Ectodermal cell (in vitro differentiated cells): ENCODE data around the gene FBXW8.

ENCODE experiments used
- H3K27ac ChIP-seq: 2 replicates; pipeline ENCODE4 v1.7.0; 2013; ENCODE audit warnings: mild to moderate bottlenecking, low read depth, low read length; ENCODE audit not compliant: insufficient read depth, poor library complexity, severe bottlenecking
- H3K27me3 ChIP-seq: 2 replicates; pipeline ENCODE4 v1.7.0; 2013; ENCODE audit warnings: mild to moderate bottlenecking, low read length; ENCODE audit not compliant: insufficient read depth, control insufficient read depth, poor library complexity, severe bottlenecking
- H3K36me3 ChIP-seq: one replicate; pipeline ENCODE4 v1.7.0; 2013; ENCODE audit warnings: low read length; ENCODE audit not compliant: control insufficient read depth, insufficient read depth
- H3K4me1 ChIP-seq: one replicate; pipeline ENCODE4 v1.7.0; 2013; ENCODE audit warnings: low read length; ENCODE audit not compliant: control insufficient read depth, insufficient read depth
- H3K4me3 ChIP-seq: 2 replicates; pipeline ENCODE4 v1.7.0; 2013; ENCODE audit warnings: low read depth, low read length, control low read depth; ENCODE audit not compliant: insufficient read depth
- H3K9me3 ChIP-seq: 2 replicates; pipeline ENCODE4 v1.7.0; 2013; ENCODE audit warnings: mild to moderate bottlenecking, low read length, moderate library complexity; ENCODE audit not compliant: control insufficient read depth
- WGBS, 2 experiments: methylation state at CpG; one replicate each; pipeline ENCODE4 v1.1.7; 2013; ENCODE audit warnings: missing lambda C conversion rate in 2 of 2; 5-methylcytosine and 5-hydroxymethylcytosine counted together

Gene FBXW8

DNA sequence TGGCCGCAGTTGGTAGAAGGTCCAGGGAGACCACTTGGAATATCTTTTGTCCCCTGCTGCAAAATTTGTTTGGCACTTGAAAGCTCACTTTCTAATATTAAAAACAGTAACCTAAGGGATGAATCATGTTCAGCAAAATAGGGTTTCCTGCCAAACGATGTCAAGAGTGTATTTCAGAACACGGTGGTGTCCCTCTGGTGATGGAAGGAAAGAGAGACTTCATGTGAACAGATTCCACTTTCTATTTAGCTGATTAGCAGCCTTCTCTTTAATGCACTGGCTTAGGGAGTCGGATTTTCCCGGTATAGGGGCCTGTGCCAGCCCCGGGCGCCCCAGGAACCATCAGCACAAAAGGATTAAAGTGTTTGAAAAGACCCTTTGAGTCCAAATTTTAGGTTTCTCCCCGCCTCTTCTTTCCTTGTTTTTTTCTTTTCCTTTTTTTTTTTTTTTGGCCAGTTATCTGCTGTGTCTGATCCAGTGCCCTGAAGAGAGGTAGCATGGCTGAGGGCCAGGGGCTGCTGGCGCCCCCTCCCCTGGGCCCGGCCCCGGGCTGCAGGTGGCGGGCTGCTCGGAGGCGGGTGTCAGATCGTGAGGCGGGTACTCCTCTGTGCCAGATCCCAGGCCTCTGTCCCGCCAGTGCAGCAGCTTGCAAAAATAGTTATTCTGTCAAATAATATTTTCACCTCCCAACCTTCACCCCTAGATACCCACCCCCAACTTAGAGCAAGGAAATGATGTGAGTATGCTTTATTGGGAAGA lies 100.1 kb downstream of the FBXW8 start:
- WGBS, 2 experiments = 87 to 91% methylated on average over 17 of the region's 17 CpGs
- Histone ChIP-seq H3K27me3 (no peaks in the 10 kb centered on the region), H3K36me3 (peaks cover 23% of the 10 kb centered on the region), H3K27ac (peak overlapping the region; percentile 27), H3K4me3 (no peak overlapping the region), H3K9me3 (no peaks in the 10 kb centered on the region), H3K4me1 (peaks cover 23% of the 10 kb centered on the region)

DNA sequence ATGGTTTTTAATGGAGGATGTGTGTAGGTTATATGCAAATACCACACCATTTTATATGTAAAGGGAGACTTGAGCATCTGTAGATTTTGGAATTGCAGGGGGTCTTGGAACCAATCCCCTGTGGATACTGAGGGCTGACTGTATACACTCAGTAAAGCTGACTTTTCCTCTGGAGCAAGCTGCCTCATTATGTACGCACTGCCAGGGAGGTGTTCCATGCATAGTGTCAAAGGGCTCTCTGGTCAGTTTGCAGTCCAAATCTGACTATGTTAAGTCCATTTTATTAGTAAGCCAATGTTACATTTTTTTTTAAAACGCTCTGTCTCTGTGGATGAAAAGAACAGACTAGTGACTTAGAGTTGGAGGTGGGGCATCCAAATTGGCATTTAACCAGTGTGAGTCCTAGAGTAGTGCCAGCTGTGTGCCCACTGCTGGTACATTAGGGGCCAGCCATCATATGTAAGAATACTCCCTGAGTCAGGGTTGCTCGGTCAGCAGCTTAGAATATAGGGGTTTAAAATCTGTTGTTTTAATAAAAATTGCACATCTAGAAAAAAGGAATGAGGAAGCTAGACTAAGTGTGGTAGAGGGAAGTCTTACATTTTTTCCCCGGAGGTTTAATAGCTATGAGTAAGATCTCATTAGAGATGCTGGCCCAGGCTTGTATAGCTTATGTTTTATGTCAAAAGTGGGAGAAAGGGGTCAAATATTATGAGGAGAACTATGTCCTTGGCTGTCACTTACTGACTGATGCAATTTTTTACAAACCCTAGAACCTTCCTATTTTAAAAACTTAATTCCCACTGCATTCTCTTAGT lies 101.4 kb downstream of the FBXW8 start:
- Histone ChIP-seq H3K27ac (no peak overlapping the region), H3K4me1 (peaks cover 23% of the 10 kb centered on the region), H3K27me3 (no peaks in the 10 kb centered on the region), H3K9me3 (no peaks in the 10 kb centered on the region), H3K36me3 (peaks cover 18% of the 10 kb centered on the region), H3K4me3 (no peak overlapping the region)
- 95 to 96% methylated on average over 4 of the region's 4 CpGs for WGBS, 2 experiments

DNA sequence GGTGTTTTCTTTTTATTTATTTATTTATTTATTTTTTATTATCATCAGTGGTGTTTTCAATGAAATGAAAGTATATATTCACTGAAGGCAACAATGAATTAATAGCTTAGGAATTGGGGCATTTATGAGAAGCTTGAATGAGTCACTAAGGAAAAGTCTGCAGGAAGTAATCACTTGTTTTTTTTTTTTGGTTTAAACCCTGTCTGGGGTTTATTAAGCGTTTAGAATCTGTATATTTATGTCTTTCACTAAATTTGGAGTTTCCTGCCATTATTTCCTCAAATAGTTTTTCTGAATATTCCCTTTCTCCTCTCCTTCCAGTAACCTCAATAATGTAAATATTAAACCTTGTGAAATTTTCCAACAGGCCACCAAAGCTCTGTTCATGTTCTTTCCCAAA lies 103.0 kb downstream of the FBXW8 start:
- Histone ChIP-seq H3K9me3 (no peaks in the 10 kb centered on the region), H3K4me3 (no peak overlapping the region), H3K27me3 (no peaks in the 10 kb centered on the region), H3K4me1 (peaks cover 23% of the 10 kb centered on the region), H3K27ac (no peak overlapping the region), H3K36me3 (peaks cover 18% of the 10 kb centered on the region)
- 100% methylated on average over 1 of the region's 1 CpG for WGBS, 2 experiments

DNA sequence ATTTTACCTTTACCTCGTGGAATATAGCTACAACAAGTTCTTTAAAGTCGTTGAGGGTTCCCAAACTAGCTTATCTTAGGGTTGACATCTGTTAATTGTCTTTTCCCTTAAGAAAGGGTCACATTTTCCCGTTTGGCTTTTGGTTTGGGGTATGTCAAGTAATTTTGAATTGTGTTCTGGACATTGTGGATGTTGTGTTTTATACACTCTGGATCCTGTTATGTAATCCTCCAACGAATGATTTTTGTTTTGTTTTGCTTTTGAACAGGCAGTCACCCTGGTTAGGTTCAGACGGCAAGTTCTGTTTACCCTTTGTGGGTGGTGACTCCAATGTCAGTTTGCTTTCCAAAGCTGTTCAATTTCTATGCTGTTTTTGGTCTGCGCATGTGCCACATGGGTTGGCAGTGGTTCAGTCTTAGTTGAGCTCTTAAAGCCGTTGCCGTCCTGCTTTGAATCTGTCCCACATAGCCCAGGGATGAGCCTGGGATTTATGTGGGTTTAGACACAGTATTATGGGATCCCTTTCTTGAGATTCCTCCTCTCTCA lies 103.7 kb downstream of the FBXW8 start:
- H3K27me3 ChIP-seq = no peaks in the 10 kb centered on the region
- WGBS, 2 experiments = 94 to 95% methylated on average over 8 of the region's 8 CpGs
- H3K36me3 ChIP-seq = peaks cover 18% of the 10 kb centered on the region
- H3K4me1 ChIP-seq = peaks cover 20% of the 10 kb centered on the region
- H3K27ac ChIP-seq = no peak overlapping the region
- H3K9me3 ChIP-seq = no peaks in the 10 kb centered on the region
- H3K4me3 ChIP-seq = no peak overlapping the region

DNA sequence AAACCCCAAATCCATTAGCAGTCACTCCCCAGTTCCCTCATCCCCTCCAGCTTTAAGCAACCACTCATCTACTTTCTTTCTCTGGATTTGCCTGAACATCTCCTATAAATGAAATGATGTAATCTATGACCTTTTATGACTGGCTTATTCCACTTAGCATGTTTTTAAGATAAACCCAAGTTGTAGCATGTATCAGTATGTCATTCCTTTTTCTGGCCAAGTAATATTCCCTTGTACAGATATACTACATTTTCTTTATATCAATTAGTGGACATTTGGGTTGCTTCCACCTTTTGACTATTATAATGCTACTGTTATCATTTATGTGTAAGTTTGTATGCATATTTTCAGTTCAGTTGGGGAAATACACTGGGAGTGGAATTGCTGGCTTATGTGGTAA lies 105.1 kb downstream of the FBXW8 start:
- H3K4me1 ChIP-seq = peaks cover 7% of the 10 kb centered on the region
- H3K4me3 ChIP-seq = no peak overlapping the region
- H3K9me3 ChIP-seq = no peaks in the 10 kb centered on the region
- H3K36me3 ChIP-seq = peaks cover 18% of the 10 kb centered on the region
- H3K27me3 ChIP-seq = no peaks in the 10 kb centered on the region
- no peak overlapping the region for H3K27ac ChIP-seq

DNA sequence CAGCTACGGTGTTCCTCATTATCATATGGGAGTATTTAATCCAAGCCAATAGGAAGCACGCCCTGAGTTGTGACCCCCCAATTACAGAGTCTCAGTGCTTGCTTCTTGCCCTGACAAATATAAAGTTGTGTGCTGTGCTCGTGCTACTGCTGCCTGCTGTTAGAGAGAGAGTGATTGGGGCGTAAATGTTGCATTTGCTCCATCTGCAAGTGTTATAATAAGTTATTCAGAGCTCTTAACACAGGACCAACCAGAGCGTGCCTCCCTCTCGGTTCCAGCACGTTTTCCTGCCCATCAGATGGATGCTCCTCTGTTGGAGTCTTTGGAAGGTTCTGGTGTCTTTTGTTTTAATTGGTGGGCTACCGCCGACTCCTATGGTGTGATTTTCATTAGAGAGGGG lies 107.1 kb downstream of the FBXW8 start:
- Histone ChIP-seq H3K27ac (no peak overlapping the region), H3K36me3 (peaks cover 18% of the 10 kb centered on the region), H3K4me1 (no peaks in the 10 kb centered on the region), H3K9me3 (no peaks in the 10 kb centered on the region), H3K27me3 (no peaks in the 10 kb centered on the region), H3K4me3 (no peak overlapping the region)
- WGBS, 2 experiments = 77 to 82% methylated on average over 7 to 9 of the region's 9 CpGs

DNA sequence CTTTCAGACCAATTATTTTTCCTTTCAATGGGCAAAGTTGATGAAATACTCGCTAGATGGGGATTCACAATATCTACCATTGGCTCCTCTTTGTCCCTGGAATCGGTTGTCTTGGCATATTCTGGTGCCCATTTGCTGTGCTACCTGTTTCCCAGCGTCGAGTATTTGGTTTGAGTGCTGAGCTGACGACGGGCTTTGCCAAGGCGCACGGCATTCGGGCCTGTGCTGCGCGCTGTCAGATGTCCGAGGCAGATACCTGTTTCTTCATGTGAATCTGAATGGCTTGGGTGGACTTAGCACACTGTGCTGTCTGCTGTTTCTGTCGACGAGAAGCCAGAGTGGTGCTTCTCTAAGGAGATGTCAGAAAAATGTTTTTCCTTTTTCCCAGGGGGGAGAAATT lies 107.5 kb downstream of the FBXW8 start:
- WGBS, 2 experiments = 94 to 97% methylated on average over 14 of the region's 14 CpGs
- peaks cover 18% of the 10 kb centered on the region for H3K36me3 ChIP-seq
- no peaks in the 10 kb centered on the region for H3K9me3 ChIP-seq
- H3K27me3 ChIP-seq = no peaks in the 10 kb centered on the region
- no peak overlapping the region for H3K27ac ChIP-seq
- H3K4me3 ChIP-seq = no peak overlapping the region
- H3K4me1 ChIP-seq = no peaks in the 10 kb centered on the region

DNA sequence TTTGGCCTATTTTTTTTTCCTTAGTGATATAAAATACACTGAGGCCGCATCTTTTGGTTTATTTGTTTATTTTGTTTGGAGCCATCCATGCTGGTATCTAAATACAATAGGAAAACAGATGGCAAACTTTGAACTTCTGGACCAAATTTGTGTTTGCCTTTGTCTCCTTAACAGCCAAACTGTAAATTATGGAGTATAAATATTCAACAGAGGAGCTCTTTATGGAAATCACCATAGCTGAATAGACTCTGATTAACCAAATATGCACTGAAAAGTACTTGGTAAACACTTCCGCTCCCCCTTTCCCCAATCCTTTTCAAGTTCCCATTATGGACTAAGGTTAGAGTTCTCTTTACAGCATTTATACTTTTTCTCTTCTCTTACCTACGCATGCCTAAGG lies 107.9 kb downstream of the FBXW8 start:
- peaks cover 18% of the 10 kb centered on the region for H3K36me3 ChIP-seq
- 96 to 98% methylated on average over 2 to 3 of the region's 3 CpGs for WGBS, 2 experiments
- H3K4me1 ChIP-seq = no peaks in the 10 kb centered on the region
- H3K27ac ChIP-seq = no peak overlapping the region
- H3K4me3 ChIP-seq = no peak overlapping the region
- no peaks in the 10 kb centered on the region for H3K27me3 ChIP-seq
- H3K9me3 ChIP-seq = no peaks in the 10 kb centered on the region

DNA sequence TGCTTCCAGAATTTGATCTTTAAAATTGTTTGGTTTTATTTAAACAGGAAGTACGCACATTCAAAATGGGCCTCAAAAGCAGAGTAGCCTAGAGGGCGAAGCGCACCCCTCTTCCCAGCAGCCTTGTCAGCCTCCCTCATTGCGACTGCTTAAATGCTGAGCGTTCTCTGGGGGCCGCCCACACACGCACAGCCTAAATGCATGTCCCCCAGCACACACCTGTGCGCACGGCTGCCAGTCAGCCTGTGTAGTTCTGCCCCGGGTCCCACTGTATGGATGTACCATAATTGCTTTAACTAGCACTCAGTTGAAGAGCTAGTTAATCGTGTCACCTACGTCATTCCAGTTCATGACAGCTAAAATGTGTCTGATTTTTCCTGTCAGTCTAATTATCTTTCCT lies 109.1 kb downstream of the FBXW8 start:
- WGBS, 2 experiments = 93 to 98% methylated on average over 12 of the region's 12 CpGs
- H3K27ac ChIP-seq = no peak overlapping the region
- H3K4me1 ChIP-seq = no peaks in the 10 kb centered on the region
- peaks cover 12% of the 10 kb centered on the region for H3K36me3 ChIP-seq
- no peak overlapping the region for H3K4me3 ChIP-seq
- no peaks in the 10 kb centered on the region for H3K27me3 ChIP-seq
- no peaks in the 10 kb centered on the region for H3K9me3 ChIP-seq

DNA sequence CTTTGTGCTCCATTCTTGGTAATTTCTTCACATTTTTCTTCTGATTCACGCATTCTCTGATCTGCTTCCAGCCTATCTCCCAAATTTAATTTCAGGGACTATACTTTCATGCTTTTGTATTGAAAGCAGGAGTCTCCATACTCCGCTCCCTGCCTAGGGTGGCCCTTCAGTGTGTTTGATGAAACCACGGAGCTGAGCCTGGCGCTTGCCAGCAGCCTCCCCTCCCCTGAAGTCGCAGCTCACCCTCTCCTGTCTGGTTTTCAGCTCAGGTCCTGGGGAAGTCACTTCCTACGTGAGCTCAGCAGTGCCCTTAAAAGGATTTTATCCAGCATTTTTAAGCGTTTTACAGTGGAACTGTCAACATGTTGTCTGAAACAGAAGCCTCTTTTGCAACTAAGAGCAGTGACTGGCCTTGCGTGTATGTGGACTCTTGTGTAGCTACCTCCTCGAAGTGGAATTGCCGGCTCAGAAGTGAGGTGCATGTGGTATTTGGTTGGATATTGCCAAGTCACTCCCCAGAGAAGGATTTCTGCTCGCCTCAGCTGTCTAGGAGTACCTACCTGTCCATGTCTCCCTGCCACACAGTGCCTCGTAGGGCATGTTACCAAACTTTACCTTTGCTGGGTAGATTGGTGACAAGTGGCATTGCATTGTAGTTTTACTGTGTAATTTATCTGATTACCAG lies 109.9 kb downstream of the FBXW8 start:
- WGBS, 2 experiments = 85 to 88% methylated on average over 11 to 12 of the region's 12 CpGs
- no peak overlapping the region for H3K4me3 ChIP-seq

More for the DNA sequence above, 109.9 kb downstream of the FBXW8 start:
- Histone ChIP-seq H3K9me3 (no peaks in the 10 kb centered on the region), H3K36me3 (peaks cover 10% of the 10 kb centered on the region), H3K4me1 (no peaks in the 10 kb centered on the region), H3K27me3 (no peaks in the 10 kb centered on the region), H3K27ac (no peak overlapping the region)
